Superior temporal gyrus (tissue), 1 donor: Measurements from ENCODE around the gene E2F4.

Experiments
- DNase-seq: peaks from one replicate; pipeline ENCODE4 v3.0.0-alpha.2; 2016; ENCODE audit errors: extremely low spot score

Gene E2F4

GRCh38 chr16:67208154-67208896, 16.4 kb downstream of the E2F4 start:
- DNase-seq, result no peak

GRCh38 chr16:67209565-67209964, 17.6 kb downstream of the E2F4 start:
- DNase-seq, result no peak

GRCh38 chr16:67210069-67210937, 18.3 kb downstream of the E2F4 start:
- DNase-seq, result no peak

GRCh38 chr16:67211674-67212073, 19.7 kb downstream of the E2F4 start:
- no peak for DNase-seq

GRCh38 chr16:67212766-67213165, 20.8 kb downstream of the E2F4 start:
- no peak for DNase-seq

- DNase-seq, result no peak
These were observed 21.5 kb downstream of the E2F4 start for GRCh38 chr16:67213197-67214019.

GRCh38 chr16:67215706-67216105, 23.8 kb downstream of the E2F4 start:
- DNase-seq, result no peak

GRCh38 chr16:67216612-67217490, 24.9 kb downstream of the E2F4 start:
- DNase-seq, result no peak

- DNase-seq, result no peak
These were observed 32.0 kb downstream of the E2F4 start for GRCh38 chr16:67223992-67224391.

GRCh38 chr16:67226295-67226803, 34.4 kb downstream of the E2F4 start:
- no peak for DNase-seq

GRCh38 chr16:67226804-67227566, 35.0 kb downstream of the E2F4 start, which contains the start of gene TMEM208:
Gene TMEM208, plus strand, starts transcription at chr16:67227130. Its CDS starts 89 bp downstream, at chr16:67227219.
- DNase-seq, result peak; percentile 99

GRCh38 chr16:67227567-67227921, 35.6 kb downstream of the E2F4 start:
- DNase-seq, result no peak

- DNase-seq, result no peak
These were observed 36.3 kb downstream of the E2F4 start for GRCh38 chr16:67228034-67228785.

- DNase-seq, result no peak
These were observed 37.0 kb downstream of the E2F4 start for GRCh38 chr16:67228905-67229304.

GRCh38 chr16:67229906-67230808, 38.2 kb downstream of the E2F4 start:
- no peak for DNase-seq

GRCh38 chr16:67230809-67231660, 39.1 kb downstream of the E2F4 start:
- DNase-seq, result no peak

- no peak for DNase-seq
These were observed 41.6 kb downstream of the E2F4 start for GRCh38 chr16:67233596-67233995.
